Activated effector memory CD4-positive, alpha-beta T cell treated with Interleukin-2 at 50 U/mL for 16 hours (primary cell): ENCODE measurements around the gene ADORA3.
"Not testable (repeated sequence)": the region's sequence is repeated elsewhere in the genome, so short reads cannot be mapped to it uniquely, and the experiment has no call there.

ENCODE experiments used
- DNase-seq: peaks from one replicate; pipeline ENCODE4 v3.0.0-alpha.2; 2020

ADORA3 gene

DNA sequence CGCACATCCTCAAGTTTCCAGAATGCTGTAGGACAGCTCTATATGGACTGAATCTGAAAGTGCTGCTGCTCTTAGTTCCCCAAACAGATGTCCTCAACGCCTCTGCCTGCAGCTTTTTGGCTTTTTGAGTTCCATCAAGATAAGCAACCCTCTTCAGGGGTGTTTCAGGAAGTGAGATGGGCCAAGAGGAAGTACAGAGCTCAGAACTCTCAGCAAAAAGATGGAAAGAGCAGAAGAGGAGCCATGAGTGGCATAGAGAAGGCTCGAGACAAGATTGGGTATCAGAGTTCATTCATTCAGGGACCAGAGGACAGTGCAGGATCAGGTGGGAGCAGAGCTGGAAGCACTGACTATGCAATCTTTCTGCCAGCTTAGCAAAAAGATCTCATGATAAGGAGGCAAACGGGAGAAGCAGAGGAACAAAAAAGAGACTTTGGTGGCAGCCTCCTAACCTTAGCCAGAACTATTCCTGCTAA, at the start of gene ADORA3, which contains the start of gene TMIGD3:
Gene ADORA3, minus strand, starts transcription at position 49 of the 476 bp plus-strand sequence. CDS start 279 bp downstream, outside the sequence.
Gene TMIGD3, minus strand, starts transcription at position 49 of the 476 bp plus-strand sequence. CDS start 279 bp downstream, outside the sequence.
- no peak for DNase-seq

DNA sequence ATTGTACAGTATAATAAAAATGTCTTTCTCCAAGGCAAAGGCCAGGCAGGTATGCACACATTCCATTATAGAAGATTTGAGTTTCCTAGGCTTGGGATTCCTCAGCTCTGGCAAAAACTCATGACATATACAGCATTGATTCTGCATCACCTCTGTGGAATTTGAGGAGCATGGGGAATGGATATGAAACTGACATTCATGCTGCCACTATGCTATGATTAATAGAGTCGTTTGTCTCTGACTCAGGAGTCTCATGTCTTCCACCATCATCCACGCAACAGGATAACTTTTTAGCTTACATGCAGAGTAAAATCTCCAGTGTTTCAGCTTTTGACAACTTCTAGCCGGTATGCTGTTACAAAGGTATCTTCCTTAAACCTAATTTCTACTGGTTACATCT, 49.8 kb upstream of the ADORA3 start:
- no peak for DNase-seq

DNA sequence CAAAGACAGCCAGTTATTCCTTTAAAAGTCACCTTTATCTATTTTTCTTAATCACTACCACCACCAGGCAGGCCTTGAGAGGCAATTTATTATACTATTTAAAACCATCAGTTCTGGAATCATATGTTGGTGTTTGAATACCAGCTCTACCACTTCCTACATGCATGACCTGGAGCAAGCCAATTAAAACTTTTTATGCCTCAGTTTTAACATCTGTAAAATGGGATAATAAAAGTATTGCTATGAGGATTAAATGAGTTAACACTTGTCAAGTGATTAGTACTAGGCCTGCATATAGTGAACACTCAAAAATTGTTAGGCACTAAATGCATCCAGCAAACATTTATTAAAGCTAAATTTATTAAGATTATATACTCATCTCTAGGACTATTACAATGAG, 49.2 kb upstream of the ADORA3 start:
- no peak for DNase-seq

- DNase-seq: no peak
Observed at GRCh38 chr1:111551623-111552411, 48.4 kb upstream of the ADORA3 start.

DNA sequence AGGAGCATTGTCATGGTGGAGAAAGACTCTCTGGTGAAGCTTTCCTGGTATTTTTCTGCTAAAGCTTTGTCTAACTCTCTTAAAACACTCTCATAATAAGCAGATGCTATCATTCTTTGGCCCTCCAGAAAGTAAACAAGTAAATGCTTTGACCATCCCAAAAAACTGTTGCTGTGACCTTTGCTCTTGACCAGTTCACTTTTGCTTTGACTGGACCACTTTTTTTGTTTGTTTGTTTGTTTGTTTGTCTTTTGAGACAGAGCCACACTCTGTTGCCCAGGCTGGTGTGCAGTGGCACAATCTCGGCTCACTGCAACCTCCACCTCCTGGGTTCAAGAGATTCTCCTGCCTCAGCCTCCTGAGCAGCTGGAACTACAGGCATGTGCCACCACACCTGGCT, 44.4 kb upstream of the ADORA3 start:
- DNase-seq: not testable (repeated sequence)

GRCh38 chr1:111542187-111542586, 38.8 kb upstream of the ADORA3 start:
- no peak for DNase-seq

GRCh38 chr1:111541721-111542120, 38.3 kb upstream of the ADORA3 start:
- no peak for DNase-seq

DNA sequence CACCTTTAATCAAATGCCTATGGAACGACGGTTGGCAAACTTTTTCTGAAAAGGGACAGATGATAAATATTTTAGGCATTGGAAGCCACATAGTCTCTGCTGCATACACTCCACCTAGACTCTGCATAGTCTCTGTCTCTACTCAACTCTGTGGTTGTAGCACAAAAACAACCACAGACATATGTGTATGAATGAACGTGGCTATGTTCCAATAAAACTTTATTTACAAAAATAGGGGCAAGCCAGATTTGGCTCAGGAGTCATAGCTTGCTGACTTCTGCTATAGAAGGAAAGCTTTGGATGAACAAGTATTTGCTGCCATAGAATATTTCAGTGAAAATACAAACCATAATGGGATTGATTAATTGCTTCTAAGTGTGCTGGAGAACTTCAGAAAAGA, 37.5 kb upstream of the ADORA3 start:
- DNase-seq: no peak

DNA sequence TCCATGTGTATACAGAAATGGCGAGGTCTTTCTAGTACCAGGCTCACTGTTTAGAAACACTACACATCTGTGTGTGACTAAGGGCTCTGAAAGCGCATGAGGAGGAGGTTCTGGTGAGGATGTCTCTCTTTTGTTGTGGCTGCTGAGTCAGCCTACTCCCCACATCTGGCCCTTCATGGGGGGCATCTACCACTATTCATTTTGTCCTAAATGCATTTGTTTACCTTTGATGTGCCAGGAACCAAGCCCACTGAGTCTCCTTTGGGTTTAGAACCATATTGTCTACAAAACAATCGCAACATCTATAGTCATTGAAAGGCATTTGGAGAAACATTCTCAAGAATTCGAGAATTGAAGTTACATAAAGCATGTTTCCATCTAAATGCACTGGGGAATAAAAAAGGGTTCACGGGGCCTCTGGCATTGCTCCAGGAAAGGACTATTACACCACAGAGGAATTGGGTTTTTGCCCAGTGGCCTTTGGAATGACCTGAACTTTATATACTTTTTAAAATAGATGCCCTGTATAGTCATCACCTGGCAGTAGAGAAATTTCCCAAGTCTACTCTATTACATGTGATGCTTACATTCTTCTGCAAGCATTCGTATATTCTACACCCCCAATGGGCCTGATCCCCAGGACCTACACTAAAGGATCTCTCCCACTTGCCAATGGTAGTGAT, 35.1 kb upstream of the ADORA3 start:
- no peak for DNase-seq

DNA sequence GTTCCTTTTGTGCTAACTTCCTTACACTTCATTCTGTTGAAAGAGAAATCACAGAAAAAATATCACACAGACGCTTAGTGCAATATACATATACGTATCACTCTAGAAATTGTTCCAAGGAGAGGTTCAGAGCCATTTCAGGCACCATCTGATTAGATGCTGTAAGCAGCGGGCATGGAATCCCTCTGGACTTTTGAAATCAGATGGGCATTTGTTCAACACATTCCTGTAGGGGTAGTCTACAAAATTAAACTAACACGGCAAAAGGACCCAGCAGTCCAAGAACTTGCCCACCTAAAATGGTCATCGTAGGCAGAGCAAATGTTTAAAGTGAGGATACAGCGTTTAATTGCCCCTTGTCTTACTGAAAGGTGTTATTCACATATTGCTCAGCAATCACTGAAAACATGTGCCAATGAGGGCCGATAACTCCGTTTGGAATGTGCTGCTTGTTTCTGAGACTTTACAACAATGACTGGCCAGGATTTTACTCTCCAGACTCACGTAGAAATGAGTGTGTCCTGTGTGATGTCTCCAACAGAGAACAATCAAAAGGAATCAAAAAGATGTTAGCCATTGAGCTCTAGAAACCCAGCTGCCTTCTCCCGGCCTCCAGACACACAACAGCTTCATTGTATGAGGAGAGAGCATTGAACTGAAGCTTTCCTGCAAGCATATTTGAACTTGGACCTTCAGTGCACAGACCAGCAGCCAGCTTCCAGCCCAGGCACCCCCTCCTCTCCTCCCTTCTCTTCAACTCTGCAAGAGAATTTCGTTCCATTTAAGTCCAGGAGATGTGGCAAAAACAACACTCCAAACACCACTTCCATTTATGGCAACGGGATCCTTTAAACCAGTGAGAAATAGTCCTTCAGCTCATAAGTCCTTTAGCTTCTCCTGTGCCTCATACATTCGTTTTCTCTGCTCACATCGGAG, 32.1 kb upstream of the ADORA3 start:
- no peak for DNase-seq

DNA sequence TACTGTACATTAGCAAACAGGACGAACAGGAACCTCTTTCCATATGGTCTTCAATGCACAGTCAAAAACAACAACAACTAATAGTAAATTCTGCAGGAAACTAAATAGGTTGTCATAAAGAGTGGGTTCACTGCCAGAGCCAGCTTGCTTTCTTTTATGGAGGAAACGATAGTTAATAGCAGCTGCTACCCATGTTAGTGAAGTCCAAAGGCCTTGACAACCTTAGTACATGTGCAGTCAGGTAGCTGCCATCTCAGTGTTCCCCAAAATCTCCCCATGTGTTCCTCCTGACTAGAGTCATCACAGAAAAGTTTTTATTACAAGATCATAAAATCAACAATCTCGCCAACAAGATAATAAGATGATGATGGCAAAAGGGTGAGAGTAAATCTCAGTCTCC, 16.6 kb upstream of the ADORA3 start:
- DNase-seq: no peak

GRCh38 chr1:111517469-111518225, 14.2 kb upstream of the ADORA3 start:
- no peak for DNase-seq

DNA sequence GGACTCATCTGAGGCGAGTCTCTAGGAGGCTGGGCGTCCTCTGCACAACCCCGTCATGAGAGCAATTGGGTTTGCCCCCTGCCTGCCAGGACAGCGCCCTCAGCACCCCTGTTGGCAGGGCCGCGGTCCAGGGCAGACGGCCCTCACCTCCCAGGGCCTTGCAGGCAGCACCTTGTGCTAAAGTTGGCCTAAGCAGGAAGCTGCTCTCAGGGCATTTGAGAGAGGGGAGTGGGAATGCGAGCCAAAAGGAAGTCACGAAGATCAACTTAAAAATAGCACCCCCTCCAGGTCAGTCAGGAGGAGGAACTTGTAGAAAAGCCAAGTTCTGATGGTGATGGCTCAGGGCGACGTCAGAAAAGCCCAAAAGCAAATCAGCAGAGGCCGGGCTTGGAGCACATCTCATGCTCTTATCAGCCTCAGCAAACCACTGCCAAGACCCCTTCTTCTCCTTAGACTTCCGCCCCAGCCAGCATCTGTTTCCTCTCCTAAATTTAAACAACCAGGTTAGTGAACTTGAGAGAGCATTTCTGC, 12.6 kb upstream of the ADORA3 start:
- DNase-seq: no peak

DNA sequence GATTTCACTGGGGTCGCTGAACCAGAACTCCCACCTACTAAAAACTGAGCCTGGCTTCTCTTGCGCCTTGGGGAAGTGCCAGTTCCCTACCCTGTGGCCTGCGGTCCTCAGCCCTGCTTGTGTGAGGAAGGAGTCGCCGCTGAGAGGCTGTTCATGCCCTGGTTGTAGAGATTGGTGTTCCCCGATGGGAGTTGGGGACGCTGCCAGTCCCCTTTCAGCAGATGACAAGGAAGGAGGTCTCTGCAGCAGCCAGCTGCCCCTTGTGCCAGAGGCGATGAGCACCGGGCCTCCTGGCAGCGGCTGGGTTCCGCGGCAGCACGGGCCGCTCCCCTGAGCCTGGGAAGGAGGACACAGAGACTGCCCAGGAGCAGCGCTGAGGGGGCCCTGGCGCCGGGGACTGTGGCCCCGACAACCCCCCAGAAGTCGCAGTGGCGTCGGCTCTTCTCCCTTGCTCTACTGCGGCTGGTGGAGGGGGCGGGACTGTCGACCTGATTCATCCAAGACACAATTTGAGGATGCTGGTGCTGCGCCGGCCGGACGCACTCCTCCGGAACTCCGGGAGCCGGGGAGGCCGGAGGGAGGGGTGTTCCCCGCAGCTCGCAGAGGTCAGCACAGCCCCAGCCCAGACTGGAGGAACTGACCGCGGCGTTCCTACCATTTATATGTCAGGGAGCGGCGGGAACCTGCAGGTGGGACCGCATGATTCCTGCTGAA, 12.0 kb upstream of the ADORA3 start:
- no peak for DNase-seq

DNA sequence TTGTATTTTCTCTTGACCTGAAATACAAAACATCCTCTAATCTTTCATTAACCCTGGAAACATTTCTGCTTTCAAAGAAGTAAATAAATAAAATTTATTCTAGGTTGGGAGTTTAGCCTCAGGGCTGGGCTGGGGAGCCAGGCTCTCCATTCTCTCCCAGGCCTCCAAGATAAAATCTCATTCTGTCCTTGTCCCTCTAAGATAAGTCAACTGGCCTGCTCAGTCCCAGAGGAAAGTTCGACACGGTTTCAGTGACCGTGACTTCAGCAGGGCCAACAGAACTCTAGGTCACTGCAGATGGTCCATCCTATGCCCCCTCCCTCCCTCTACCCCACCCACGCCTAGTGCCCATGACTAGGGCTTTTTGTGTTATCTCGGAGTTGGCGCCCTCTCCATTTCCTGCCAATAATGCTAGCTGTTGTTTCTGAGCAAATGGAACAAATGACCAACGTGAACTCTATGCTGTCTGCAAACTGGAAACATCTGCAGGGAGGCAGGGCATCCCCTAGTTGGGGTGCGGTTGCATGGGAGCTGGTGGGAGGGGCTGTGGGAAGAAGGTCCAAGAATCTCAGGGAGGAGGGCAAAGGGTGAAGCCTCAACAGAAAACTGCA, 10.1 kb upstream of the ADORA3 start:
- no peak for DNase-seq

DNA sequence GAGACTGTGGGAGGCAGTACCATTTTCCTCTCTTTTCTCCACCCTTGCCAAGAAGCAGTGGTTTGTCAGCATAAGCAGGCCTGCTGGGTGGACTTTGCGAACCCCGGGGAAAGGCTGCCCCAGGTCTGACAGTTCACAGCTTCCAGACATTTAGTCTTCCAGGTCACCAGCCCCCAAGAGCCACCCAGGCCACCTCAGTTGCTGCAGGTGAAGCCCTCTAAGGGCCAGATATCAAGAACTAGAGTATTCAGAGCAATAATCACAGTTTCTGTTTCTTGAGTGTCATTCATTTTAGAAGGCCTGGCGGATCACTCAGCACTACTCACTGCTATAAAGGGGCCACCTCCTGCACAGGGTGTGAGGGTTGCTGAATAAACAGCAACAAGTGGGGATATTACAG, 9.5 kb upstream of the ADORA3 start:
- no peak for DNase-seq

GRCh38 chr1:111512132-111512889, 8.9 kb upstream of the ADORA3 start:
- no peak for DNase-seq

DNA sequence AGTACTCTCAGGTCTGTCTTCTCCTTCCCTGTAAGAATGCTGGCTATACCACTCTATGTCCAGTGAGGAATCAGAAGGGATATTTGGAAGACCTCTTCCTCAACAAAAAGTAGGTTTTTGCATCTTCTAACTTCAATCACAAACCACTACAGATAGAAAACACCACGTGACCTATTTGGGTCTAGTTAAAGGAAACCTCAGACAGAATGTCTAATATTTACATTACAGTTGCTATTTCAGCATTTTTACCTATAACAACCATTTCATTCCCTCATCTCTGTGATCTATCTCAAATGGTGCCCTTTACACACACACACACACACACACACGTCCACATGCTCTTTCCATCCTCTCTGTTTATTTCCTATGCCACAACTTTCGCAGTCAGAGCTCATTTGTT, 7.9 kb upstream of the ADORA3 start:
- DNase-seq: no peak

GRCh38 chr1:111509997-111510375, 6.6 kb upstream of the ADORA3 start:
- no peak for DNase-seq
